ENCODE data around the gene GABRG3.

DNA sequence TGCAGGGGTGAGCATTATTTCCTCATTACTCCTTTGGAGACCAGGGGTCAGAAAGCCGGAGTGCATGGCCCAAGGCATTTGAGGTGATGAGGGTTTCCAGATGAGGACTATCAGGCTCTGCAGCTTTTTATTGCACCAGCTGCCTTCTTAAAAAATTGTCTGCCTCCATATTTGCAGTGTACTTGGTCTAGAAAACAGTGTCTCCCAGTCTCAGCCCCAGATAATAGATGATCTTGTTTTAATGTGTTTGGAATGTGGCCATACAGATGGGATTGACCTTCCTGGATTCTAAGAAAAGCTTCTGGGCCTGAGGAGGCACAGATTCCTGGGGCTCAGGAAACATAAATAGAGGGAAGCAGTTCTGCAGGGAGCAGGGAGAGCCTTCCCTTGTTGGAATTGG is 123.3 kb downstream of the GABRG3 start:
- TF ChIP-seq CHD1 (IDR thresholded peaks at IDR 0.05; ENCODE audit: low read length) (no peak), CBX5 (IDR thresholded peaks at IDR 0.05; ENCODE audit: borderline replicate concordance, low read depth) (no peak), CBFA2T2 (conservative IDR thresholded peaks at IDR 0.05) (no peak), TSC22D4 (tag; IDR thresholded peaks at IDR 0.05) (no peak), SMC3 (conservative IDR thresholded peaks at IDR 0.05; ENCODE audit: insufficient read depth, low read depth, low read length) (no peak), MTA2 (IDR thresholded peaks at IDR 0.05; ENCODE audit: low read depth) (no peak), JUN (IDR thresholded peaks at IDR 0.05; ENCODE audit: borderline replicate concordance, low read depth, low read length) (no peak), JUN (CRISPR knock-in tag; IDR thresholded peaks at IDR 0.05; ENCODE audit: borderline replicate concordance) (no peak), KAT7 (CRISPR knock-in tag; IDR thresholded peaks at IDR 0.05; ENCODE audit: borderline replicate concordance) (no peak), RB1 (IDR thresholded peaks at IDR 0.05; ENCODE audit: low read depth) (no peak)
- TF ChIP-seq, protein P1, sequence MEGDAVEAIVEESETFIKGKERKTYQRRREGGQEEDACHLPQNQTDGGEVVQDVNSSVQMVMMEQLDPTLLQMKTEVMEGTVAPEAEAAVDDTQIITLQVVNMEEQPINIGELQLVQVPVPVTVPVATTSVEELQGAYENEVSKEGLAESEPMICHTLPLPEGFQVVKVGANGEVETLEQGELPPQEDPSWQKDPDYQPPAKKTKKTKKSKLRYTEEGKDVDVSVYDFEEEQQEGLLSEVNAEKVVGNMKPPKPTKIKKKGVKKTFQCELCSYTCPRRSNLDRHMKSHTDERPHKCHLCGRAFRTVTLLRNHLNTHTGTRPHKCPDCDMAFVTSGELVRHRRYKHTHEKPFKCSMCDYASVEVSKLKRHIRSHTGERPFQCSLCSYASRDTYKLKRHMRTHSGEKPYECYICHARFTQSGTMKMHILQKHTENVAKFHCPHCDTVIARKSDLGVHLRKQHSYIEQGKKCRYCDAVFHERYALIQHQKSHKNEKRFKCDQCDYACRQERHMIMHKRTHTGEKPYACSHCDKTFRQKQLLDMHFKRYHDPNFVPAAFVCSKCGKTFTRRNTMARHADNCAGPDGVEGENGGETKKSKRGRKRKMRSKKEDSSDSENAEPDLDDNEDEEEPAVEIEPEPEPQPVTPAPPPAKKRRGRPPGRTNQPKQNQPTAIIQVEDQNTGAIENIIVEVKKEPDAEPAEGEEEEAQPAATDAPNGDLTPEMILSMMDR (IDR thresholded peaks at IDR 0.05 in 2 of 3, conservative IDR thresholded peaks at IDR 0.05 in 1 of 3; ENCODE audit: insufficient read depth in 2 of 3, low read depth in 1 of 3, low read length in 3 of 3): no peak
- TF ChIP-seq, protein P2, sequence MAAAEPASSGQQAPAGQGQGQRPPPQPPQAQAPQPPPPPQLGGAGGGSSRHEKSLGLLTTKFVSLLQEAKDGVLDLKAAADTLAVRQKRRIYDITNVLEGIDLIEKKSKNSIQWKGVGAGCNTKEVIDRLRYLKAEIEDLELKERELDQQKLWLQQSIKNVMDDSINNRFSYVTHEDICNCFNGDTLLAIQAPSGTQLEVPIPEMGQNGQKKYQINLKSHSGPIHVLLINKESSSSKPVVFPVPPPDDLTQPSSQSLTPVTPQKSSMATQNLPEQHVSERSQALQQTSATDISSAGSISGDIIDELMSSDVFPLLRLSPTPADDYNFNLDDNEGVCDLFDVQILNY (CRISPR knock-in tag; IDR thresholded peaks at IDR 0.05): no peak
- TF ChIP-seq, protein P3, sequence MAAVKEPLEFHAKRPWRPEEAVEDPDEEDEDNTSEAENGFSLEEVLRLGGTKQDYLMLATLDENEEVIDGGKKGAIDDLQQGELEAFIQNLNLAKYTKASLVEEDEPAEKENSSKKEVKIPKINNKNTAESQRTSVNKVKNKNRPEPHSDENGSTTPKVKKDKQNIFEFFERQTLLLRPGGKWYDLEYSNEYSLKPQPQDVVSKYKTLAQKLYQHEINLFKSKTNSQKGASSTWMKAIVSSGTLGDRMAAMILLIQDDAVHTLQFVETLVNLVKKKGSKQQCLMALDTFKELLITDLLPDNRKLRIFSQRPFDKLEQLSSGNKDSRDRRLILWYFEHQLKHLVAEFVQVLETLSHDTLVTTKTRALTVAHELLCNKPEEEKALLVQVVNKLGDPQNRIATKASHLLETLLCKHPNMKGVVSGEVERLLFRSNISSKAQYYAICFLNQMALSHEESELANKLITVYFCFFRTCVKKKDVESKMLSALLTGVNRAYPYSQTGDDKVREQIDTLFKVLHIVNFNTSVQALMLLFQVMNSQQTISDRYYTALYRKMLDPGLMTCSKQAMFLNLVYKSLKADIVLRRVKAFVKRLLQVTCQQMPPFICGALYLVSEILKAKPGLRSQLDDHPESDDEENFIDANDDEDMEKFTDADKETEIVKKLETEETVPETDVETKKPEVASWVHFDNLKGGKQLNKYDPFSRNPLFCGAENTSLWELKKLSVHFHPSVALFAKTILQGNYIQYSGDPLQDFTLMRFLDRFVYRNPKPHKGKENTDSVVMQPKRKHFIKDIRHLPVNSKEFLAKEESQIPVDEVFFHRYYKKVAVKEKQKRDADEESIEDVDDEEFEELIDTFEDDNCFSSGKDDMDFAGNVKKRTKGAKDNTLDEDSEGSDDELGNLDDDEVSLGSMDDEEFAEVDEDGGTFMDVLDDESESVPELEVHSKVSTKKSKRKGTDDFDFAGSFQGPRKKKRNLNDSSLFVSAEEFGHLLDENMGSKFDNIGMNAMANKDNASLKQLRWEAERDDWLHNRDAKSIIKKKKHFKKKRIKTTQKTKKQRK (IDR thresholded peaks at IDR 0.05; ENCODE audit: borderline replicate concordance, low read depth, low read length): no peak
- TF ChIP-seq, protein P4, sequence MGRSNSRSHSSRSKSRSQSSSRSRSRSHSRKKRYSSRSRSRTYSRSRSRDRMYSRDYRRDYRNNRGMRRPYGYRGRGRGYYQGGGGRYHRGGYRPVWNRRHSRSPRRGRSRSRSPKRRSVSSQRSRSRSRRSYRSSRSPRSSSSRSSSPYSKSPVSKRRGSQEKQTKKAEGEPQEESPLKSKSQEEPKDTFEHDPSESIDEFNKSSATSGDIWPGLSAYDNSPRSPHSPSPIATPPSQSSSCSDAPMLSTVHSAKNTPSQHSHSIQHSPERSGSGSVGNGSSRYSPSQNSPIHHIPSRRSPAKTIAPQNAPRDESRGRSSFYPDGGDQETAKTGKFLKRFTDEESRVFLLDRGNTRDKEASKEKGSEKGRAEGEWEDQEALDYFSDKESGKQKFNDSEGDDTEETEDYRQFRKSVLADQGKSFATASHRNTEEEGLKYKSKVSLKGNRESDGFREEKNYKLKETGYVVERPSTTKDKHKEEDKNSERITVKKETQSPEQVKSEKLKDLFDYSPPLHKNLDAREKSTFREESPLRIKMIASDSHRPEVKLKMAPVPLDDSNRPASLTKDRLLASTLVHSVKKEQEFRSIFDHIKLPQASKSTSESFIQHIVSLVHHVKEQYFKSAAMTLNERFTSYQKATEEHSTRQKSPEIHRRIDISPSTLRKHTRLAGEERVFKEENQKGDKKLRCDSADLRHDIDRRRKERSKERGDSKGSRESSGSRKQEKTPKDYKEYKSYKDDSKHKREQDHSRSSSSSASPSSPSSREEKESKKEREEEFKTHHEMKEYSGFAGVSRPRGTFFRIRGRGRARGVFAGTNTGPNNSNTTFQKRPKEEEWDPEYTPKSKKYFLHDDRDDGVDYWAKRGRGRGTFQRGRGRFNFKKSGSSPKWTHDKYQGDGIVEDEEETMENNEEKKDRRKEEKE (IDR thresholded peaks at IDR 0.05; ENCODE audit: borderline replicate concordance in 1 of 2, control insufficient read depth in 1 of 2, low read depth in 2 of 2, low read length in 1 of 2): no peak
- TF ChIP-seq, protein P5, sequence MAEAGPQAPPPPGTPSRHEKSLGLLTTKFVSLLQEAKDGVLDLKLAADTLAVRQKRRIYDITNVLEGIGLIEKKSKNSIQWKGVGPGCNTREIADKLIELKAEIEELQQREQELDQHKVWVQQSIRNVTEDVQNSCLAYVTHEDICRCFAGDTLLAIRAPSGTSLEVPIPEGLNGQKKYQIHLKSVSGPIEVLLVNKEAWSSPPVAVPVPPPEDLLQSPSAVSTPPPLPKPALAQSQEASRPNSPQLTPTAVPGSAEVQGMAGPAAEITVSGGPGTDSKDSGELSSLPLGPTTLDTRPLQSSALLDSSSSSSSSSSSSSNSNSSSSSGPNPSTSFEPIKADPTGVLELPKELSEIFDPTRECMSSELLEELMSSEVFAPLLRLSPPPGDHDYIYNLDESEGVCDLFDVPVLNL (CRISPR knock-in tag; IDR thresholded peaks at IDR 0.05; ENCODE audit: low read depth): no peak

Measured in K562 (cell line).